WTC11 (cell line): ENCODE measurements around the gene TP53I3. TPM values are rescaled to one million over a fixed set of nuclear protein-coding genes. Genes with fewer than 3 reads are reported as not detected.

Experiments used
- ATAC-seq: fragments of 200-7000 bp; cut with Tn5 transposase; 2 replicates; pipeline ENCODE4 v1.10.0; 2021; ENCODE audit warnings: mild to moderate bottlenecking, moderate library complexity
- CTCF ChIA-PET: fragments of 300-600 bp; sonication (Branson Sonifier 250); formaldehyde crosslinking; loops from one replicate; lab custom pipeline; 2021; ENCODE audit warnings: antibody characterized with exemption; lab: Charles Lee
- POLR2A ChIA-PET: fragments of 350-600 bp; sonication (Branson Sonifier 250); formaldehyde crosslinking; loops from one replicate; lab custom pipeline; 2021; ENCODE audit warnings: antibody characterized with exemption; lab: Charles Lee
- DNase-seq: peaks from one replicate; pipeline ENCODE4 v3.0.0; 2021; ENCODE audit warnings: low spot score
- H3K27ac Mint-ChIP-seq: 2 replicates; pipeline ENCODE4 v1.8.0; 2021; ENCODE audit warnings: mixed read lengths
- H3K27me3 Mint-ChIP-seq: 2 replicates; pipeline ENCODE4 v1.8.0; 2021; ENCODE audit warnings: low read depth, mild to moderate bottlenecking, moderate library complexity, mixed read lengths
- H3K36me3 Mint-ChIP-seq: 2 replicates; pipeline ENCODE4 v1.8.0; 2021; ENCODE audit warnings: mixed read lengths
- H3K4me1 Mint-ChIP-seq: 2 replicates; pipeline ENCODE4 v1.8.0; 2022; ENCODE audit warnings: mixed read lengths
- H3K4me3 Mint-ChIP-seq: 2 replicates; pipeline ENCODE4 v1.8.0; 2021; ENCODE audit warnings: mild to moderate bottlenecking, moderate library complexity, mixed read lengths
- H3K9me3 Mint-ChIP-seq: 2 replicates; pipeline ENCODE4 v1.8.0; 2021; ENCODE audit warnings: mixed read lengths
- ARID4B ChIP-seq: sonication (generic); formaldehyde crosslinking; IDR thresholded peaks from 2 replicates; pipeline ENCODE4 v1.8.0; 2023; ENCODE audit warnings: missing genetic modification reagents, mild to moderate bottlenecking, borderline replicate concordance
- ATF6 ChIP-seq: sonication (generic); formaldehyde crosslinking; IDR thresholded peaks from 2 replicates; pipeline ENCODE4 v1.8.1; 2023; ENCODE audit warnings: mild to moderate bottlenecking, missing genetic modification reagents
- CTCF ChIP-seq: fragments of 200-600 bp; IDR thresholded peaks from 2 replicates; pipeline ENCODE4 v1.8.0; 2022; ENCODE audit warnings: antibody characterized with exemption
- ESRRA ChIP-seq: sonication (generic); formaldehyde crosslinking; IDR thresholded peaks from 2 replicates; pipeline ENCODE4 v1.8.1; 2022; ENCODE audit warnings: mild to moderate bottlenecking, missing genetic modification reagents, borderline replicate concordance
- ETV6 ChIP-seq: sonication (generic); formaldehyde crosslinking; IDR thresholded peaks from 2 replicates; pipeline ENCODE4 v1.8.1; 2022; ENCODE audit warnings: mild to moderate bottlenecking, missing genetic modification reagents
- FOXP1 ChIP-seq: sonication (generic); formaldehyde crosslinking; IDR thresholded peaks from 2 replicates; pipeline ENCODE4 v1.8.0; 2022; ENCODE audit warnings: missing genetic modification reagents, mild to moderate bottlenecking, moderate library complexity, borderline replicate concordance
- GRHL2 ChIP-seq: fragments of 250-450 bp; sonication (Bioruptor Pico); IDR thresholded peaks from 2 replicates; pipeline ENCODE4 v1.8.0; 2022; ENCODE audit warnings: mild to moderate bottlenecking, moderate library complexity; ENCODE audit not compliant: insufficient replicate concordance, severe bottlenecking
- GTF2I ChIP-seq: fragments of 250-450 bp; sonication (Bioruptor Pico); conservative IDR thresholded peaks from 2 replicates; pipeline ENCODE4 v1.4.0; 2021; ENCODE audit warnings: mild to moderate bottlenecking
- MXD4 ChIP-seq: fragments of 250-450 bp; sonication (Bioruptor Pico); IDR thresholded peaks from 2 replicates; pipeline ENCODE4 v1.8.0; 2021; ENCODE audit warnings: mild to moderate bottlenecking, moderate library complexity, borderline replicate concordance
- MYBL2 ChIP-seq: sonication (generic); formaldehyde crosslinking; IDR thresholded peaks from 2 replicates; pipeline ENCODE4 v1.8.1; 2023; ENCODE audit warnings: mild to moderate bottlenecking, moderate library complexity, missing genetic modification reagents
- NFATC4 ChIP-seq: fragments of 250-450 bp; sonication (Bioruptor Pico); IDR thresholded peaks from 2 replicates; pipeline ENCODE4 v1.9.0; 2021; ENCODE audit warnings: mild to moderate bottlenecking
- SP1 ChIP-seq: sonication (generic); formaldehyde crosslinking; conservative IDR thresholded peaks from 2 replicates; pipeline ENCODE4 v1.8.1; 2022; ENCODE audit warnings: missing genetic modification reagents
- TCF7 ChIP-seq: sonication (generic); formaldehyde crosslinking; IDR thresholded peaks from 2 replicates; pipeline ENCODE4 v1.8.0; 2022; ENCODE audit warnings: mild to moderate bottlenecking, low read depth, missing genetic modification reagents, moderate library complexity
- ZNF232 ChIP-seq: sonication (generic); formaldehyde crosslinking; IDR thresholded peaks from 2 replicates; pipeline ENCODE4 v1.8.0; 2022; ENCODE audit warnings: mild to moderate bottlenecking, missing genetic modification reagents
- ZNF263 ChIP-seq: sonication (generic); formaldehyde crosslinking; IDR thresholded peaks from 2 replicates; pipeline ENCODE4 v1.8.1; 2022; ENCODE audit warnings: low read depth, mild to moderate bottlenecking, moderate library complexity, missing genetic modification reagents
- ZNF317 ChIP-seq: sonication (generic); formaldehyde crosslinking; IDR thresholded peaks from 2 replicates; pipeline ENCODE4 v1.8.1; 2023; ENCODE audit warnings: low read depth, mild to moderate bottlenecking, moderate library complexity, missing genetic modification reagents, borderline replicate concordance
- ZNF396 ChIP-seq: fragments of 250-450 bp; sonication (Bioruptor Pico); IDR thresholded peaks from 2 replicates; pipeline ENCODE4 v1.8.0; 2021; ENCODE audit warnings: mild to moderate bottlenecking, moderate library complexity, borderline replicate concordance
- ZNF423 ChIP-seq: fragments of 250-450 bp; sonication (Bioruptor Pico); IDR thresholded peaks from 2 replicates; pipeline ENCODE4 v2.1.2; 2022; ENCODE audit warnings: mild to moderate bottlenecking, moderate library complexity
- total RNA-seq: library from RNA; stranded (reverse); gene quantifications from 3 replicates; pipeline ENCODE4 v1.2.3, GENCODE V29; 2021
- TF ChIP-seq, protein P1 (sequence below): sonication (generic); formaldehyde crosslinking; IDR thresholded peaks from 2 replicates; pipeline ENCODE4 v1.8.1; 2023; ENCODE audit warnings: mild to moderate bottlenecking, missing genetic modification reagents

Gene TP53I3
- total RNA-seq, 1 experiment from 2014 or later: 32.9 TPM

DNA sequence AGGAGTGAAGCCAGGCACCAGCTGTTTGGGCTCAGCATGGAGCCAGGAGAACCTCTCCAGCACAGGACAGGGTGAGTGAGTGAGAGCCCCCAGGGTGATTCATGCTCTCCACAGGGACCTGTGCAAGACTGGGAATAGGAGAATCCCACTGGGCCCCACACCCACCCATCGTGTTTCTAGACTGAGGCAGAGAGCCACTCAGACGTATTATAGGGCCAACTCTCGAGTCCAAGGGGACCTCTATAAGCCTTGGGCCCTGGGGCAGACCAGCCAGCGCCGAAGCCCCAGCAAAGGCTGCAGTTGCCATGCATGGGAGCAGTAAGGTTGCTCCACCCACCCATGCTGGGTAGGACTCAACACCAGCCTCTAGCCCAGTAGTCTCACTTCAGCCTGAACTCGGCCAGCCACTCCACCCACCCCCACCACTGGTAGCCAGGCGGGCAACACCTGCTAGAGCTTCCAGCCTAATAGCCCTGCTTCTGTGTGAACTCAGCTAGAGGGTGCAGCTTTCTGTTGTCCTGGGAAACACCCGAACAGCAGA is 19.5 kb upstream of the TP53I3 start:
- H3K27ac Mint-ChIP-seq: no peak overlapping the region
- H3K27me3 Mint-ChIP-seq: peaks cover 18% of the 10 kb centered on the region
- H3K4me1 Mint-ChIP-seq: 0 out of 2 replicates have a peak, but pooled peaks cover 4% of the 10 kb centered on the region
- no peak overlapping the region for H3K4me3 Mint-ChIP-seq
- ChIA-PET POLR2A (no interaction called here), CTCF (interaction anchor here (0.9 to 1.1 kb wide), 2 partner anchors 20 to 60 kb away, joined by 3 read pairs; no protein-coding TSS in a partner anchor)
- peaks cover 9% of the 10 kb centered on the region for H3K36me3 Mint-ChIP-seq
- no peak for DNase-seq
- peaks cover 34% of the 10 kb centered on the region for H3K9me3 Mint-ChIP-seq
- TF ChIP-seq FOXP1: no peak
- TF ChIP-seq GTF2I (CRISPR knock-in tag): no peak
- no peak for TF ChIP-seq SP1 (CRISPR knock-in tag)
- TF ChIP-seq MYBL2 (CRISPR knock-in tag): no peak
- ATAC-seq: peak; percentile 22

DNA sequence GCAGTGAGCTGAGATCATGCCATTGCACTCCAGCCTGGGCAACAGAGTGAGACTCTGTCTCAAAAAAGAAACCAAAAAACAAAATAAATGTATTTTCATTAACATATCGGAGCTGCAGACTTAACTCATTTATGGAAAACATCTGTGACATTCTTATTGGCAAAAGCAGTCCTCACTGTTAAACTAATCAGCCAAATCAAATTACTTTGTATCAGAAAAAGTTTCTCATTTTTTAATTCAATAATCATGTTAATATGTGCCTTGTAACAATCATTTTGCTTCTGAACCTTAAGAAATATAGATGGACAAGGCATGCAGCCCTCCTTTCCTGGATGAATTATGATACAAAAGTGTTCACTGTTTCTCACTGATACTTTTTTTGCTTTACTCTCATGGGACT is 18.0 kb upstream of the TP53I3 start:
- TF ChIP-seq ATF6 (CRISPR knock-in tag) (no peak), ZNF396 (CRISPR knock-in tag) (no peak), TCF7 (CRISPR knock-in tag) (no peak), ZNF232 (CRISPR knock-in tag) (no peak), MXD4 (no peak), ZNF423 (CRISPR knock-in tag) (no peak), CTCF (no peak), NFATC4 (CRISPR knock-in tag) (no peak), ZNF263 (CRISPR knock-in tag) (no peak), ESRRA (no peak), ETV6 (CRISPR knock-in tag) (no peak), ZNF317 (CRISPR knock-in tag) (no peak), ARID4B (CRISPR knock-in tag) (no peak), GRHL2 (CRISPR knock-in tag) (no peak)
- TF ChIP-seq, protein P1, sequence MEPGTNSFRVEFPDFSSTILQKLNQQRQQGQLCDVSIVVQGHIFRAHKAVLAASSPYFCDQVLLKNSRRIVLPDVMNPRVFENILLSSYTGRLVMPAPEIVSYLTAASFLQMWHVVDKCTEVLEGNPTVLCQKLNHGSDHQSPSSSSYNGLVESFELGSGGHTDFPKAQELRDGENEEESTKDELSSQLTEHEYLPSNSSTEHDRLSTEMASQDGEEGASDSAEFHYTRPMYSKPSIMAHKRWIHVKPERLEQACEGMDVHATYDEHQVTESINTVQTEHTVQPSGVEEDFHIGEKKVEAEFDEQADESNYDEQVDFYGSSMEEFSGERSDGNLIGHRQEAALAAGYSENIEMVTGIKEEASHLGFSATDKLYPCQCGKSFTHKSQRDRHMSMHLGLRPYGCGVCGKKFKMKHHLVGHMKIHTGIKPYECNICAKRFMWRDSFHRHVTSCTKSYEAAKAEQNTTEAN (CRISPR knock-in tag): no peak
- TF ChIP-seq, all 79 proteins: peak for 0
- 0 out of 2 replicates have a peak, but pooled peaks cover 4% of the 10 kb centered on the region for H3K4me1 Mint-ChIP-seq
- H3K36me3 Mint-ChIP-seq: peaks cover 9% of the 10 kb centered on the region
- ATAC-seq (no peak), DNase-seq (no peak)
- H3K4me3 Mint-ChIP-seq: no peak overlapping the region
- H3K27me3 Mint-ChIP-seq: peaks cover 24% of the 10 kb centered on the region
- H3K9me3 Mint-ChIP-seq: peaks cover 24% of the 10 kb centered on the region
- ChIA-PET POLR2A (no interaction called here), CTCF (interaction anchor here (2.5 kb wide), 1 partner anchor 19 kb away, joined by 8 read pairs; the partner anchor contains the start of gene TP53I3)
- no peak overlapping the region for H3K27ac Mint-ChIP-seq
